K562 (cell line): ENCODE data around the gene KIFC3. TPM values are rescaled to one million over a fixed set of nuclear protein-coding genes. Genes with fewer than 3 reads are reported as not detected.

Experiments used
- ATAC-seq: fragments of 200-7000 bp; cut with Tn5 transposase; 3 replicates; pipeline ENCODE4 v1.9.1; 2020; ENCODE audit warnings: moderate library complexity
- BruUV-seq: library from RNA; stranded (reverse); fragments of 400-500 nt; replicated peaks from 2 replicates; lab custom pipeline; 2021; lab: Mats Ljungman, UMichigan
- CTCF ChIA-PET: fragments of 300-600 bp; formaldehyde crosslinking; extraction: SDS; loops from one replicate; lab custom pipeline; 2021; ENCODE audit warnings: low intra/inter-chr PET ratio; lab: Yijun Ruan, JAX
- POLR2A ChIA-PET: fragments of 300-600, 350-650 bp; sonication (Branson Sonifier 250); formaldehyde crosslinking; extraction: SDS; loops from one replicate; lab custom pipeline; 2021; ENCODE audit warnings: antibody characterized with exemption, inconsistent platforms; lab: Yijun Ruan, JAX
- DNase-seq, 4 experiments: peaks; one replicate each; pipeline versions ENCODE4 v3.0.0 to v3.0.0-alpha.2; 2011 to 2018; ENCODE audit warnings: low spot score in 3 of 4, mixed read lengths in 3 of 4; ENCODE audit errors: extremely low read depth in 1 of 4
- FAIRE-seq: peaks from 2 replicates; lab custom pipeline; 2011; peaks lifted over from hg19 to GRCh38; lab: Jason Lieb, UNC
- H2AFZ ChIP-seq: 2 replicates; pipeline ENCODE4 v1.6.0; 2011; ENCODE audit warnings: low read depth, low read length, control low read depth, inconsistent platforms
- H3K27ac ChIP-seq: fragments of 200-600 bp; 3 replicates; pipeline ENCODE4 v1.8.0; 2011; ENCODE audit warnings: low read depth, mild to moderate bottlenecking, control low read depth, inconsistent platforms, low read length, moderate library complexity, mixed read lengths; ENCODE audit errors: extremely low read depth
- H3K27me3 ChIP-seq, 2 experiments: fragments of 300-600 bp in 1 of 2; 2 replicates in 1 of 2; 3 replicates in 1 of 2; pipeline versions ENCODE4 v1.6.0 to v1.8.0; 2011; ENCODE audit warnings: inconsistent platforms in 2 of 2, low read length in 2 of 2, mild to moderate bottlenecking in 1 of 2, mixed read lengths in 1 of 2, moderate library complexity in 1 of 2; ENCODE audit not compliant: control insufficient read depth in 2 of 2, insufficient read depth in 2 of 2
- H3K36me3 ChIP-seq: fragments of 300-600 bp; 3 replicates; pipeline ENCODE4 v1.8.0; 2011; ENCODE audit warnings: mild to moderate bottlenecking, low read length, inconsistent platforms; ENCODE audit not compliant: control insufficient read depth, insufficient read depth
- H3K4me1 ChIP-seq, 2 experiments: fragments of 200-600 bp in 1 of 2; replicated peaks in 1 of 2; 2 replicates in 1 of 2; 3 replicates in 1 of 2; pipeline versions ENCODE4 v1.5.1 to v1.8.0; 2011; ENCODE audit warnings: inconsistent platforms in 2 of 2, low read length in 2 of 2, mild to moderate bottlenecking in 1 of 2, mixed read lengths in 1 of 2, moderate library complexity in 1 of 2; ENCODE audit not compliant: control insufficient read depth in 2 of 2, insufficient read depth in 2 of 2
- H3K4me2 ChIP-seq: 2 replicates; pipeline ENCODE4 v1.6.1; 2011; ENCODE audit warnings: low read length, control low read depth, inconsistent platforms, mixed read lengths; ENCODE audit not compliant: insufficient read depth
- H3K4me3 ChIP-seq: fragments of 200-600 bp; sonication (generic), shearing (Covaris generic); 2 replicates; pipeline ENCODE4 v1.5.1; 2016; ENCODE audit warnings: control low read depth, inconsistent platforms
- H3K79me2 ChIP-seq: fragments of 200-600 bp; 3 replicates; pipeline ENCODE4 v1.8.0; 2011; ENCODE audit warnings: low read length, inconsistent platforms; ENCODE audit not compliant: control insufficient read depth, insufficient read depth
- H3K9ac ChIP-seq, 2 experiments: 2 replicates each; pipeline versions ENCODE4 v1.6.0 to v1.6.1; 2011; ENCODE audit warnings: low read depth in 2 of 2, low read length in 2 of 2, control low read depth in 1 of 2, inconsistent platforms in 1 of 2, mild to moderate bottlenecking in 1 of 2, mixed read lengths in 1 of 2; ENCODE audit not compliant: insufficient read depth in 1 of 2
- H3K9me1 ChIP-seq: one replicate; pipeline ENCODE4 v1.6.0; 2011; ENCODE audit warnings: inconsistent platforms, mild to moderate bottlenecking, low read length, moderate library complexity; ENCODE audit not compliant: control insufficient read depth, insufficient read depth
- H3K9me3 ChIP-seq: replicated peaks from 2 replicates; pipeline ENCODE4 v1.5.1; 2011; ENCODE audit warnings: low read depth, low read length, inconsistent platforms; ENCODE audit not compliant: control insufficient read depth, insufficient read depth
- H4K20me1 ChIP-seq: replicated peaks from 2 replicates; pipeline ENCODE4 v1.6.1; 2011; ENCODE audit warnings: low read length, inconsistent platforms, mixed read lengths; ENCODE audit not compliant: control insufficient read depth, insufficient read depth
- COPS2 ChIP-seq: fragments of 450-650 bp; conservative IDR thresholded peaks from 2 replicates; pipeline ENCODE4 v1.6.1; 2016; ENCODE audit warnings: mild to moderate bottlenecking, moderate library complexity
- CREB5 ChIP-seq: fragments of 250-450 bp; sonication (Bioruptor Pico); IDR thresholded peaks from 2 replicates; pipeline ENCODE4 v1.5.0; 2020; ENCODE audit warnings: mild to moderate bottlenecking
- ELF2 ChIP-seq: fragments of 250-450 bp; sonication (Bioruptor Pico); IDR thresholded peaks from 2 replicates; pipeline ENCODE4 v1.5.0; 2021; ENCODE audit warnings: mild to moderate bottlenecking
- ERF ChIP-seq: fragments of 450-650 bp; formaldehyde crosslinking; IDR thresholded peaks from 2 replicates; pipeline ENCODE4 v1.4.0; 2020; ENCODE audit warnings: mild to moderate bottlenecking, mixed read lengths
- ESRRA ChIP-seq: fragments of 450-650 bp; IDR thresholded peaks from 2 replicates; pipeline ENCODE4 v1.6.1; 2014; ENCODE audit warnings: low read depth, mild to moderate bottlenecking, moderate library complexity, borderline replicate concordance
- MAFF ChIP-seq: IDR thresholded peaks from 2 replicates; pipeline ENCODE4 v1.6.1; 2012; ENCODE audit warnings: low read length, improper control_type of control experiment
- NCOA2 ChIP-seq, 2 experiments: fragments of 450-650 bp; IDR thresholded peaks; 2 replicates each; pipeline ENCODE4 v1.6.1; 2018; ENCODE audit warnings: mild to moderate bottlenecking in 2 of 2, moderate library complexity in 1 of 2; ENCODE audit not compliant: partially characterized antibody in 2 of 2
- PHB ChIP-seq: fragments of 250-450 bp; sonication (Bioruptor Pico); IDR thresholded peaks from 2 replicates; pipeline ENCODE4 v1.5.0; 2021
- PHF21A ChIP-seq: fragments of 450-650 bp; IDR thresholded peaks from 2 replicates; pipeline ENCODE4 v1.6.1; 2017; ENCODE audit warnings: low read depth, borderline replicate concordance
- SP1 ChIP-seq: sonication (generic); formaldehyde crosslinking; IDR thresholded peaks from 2 replicates; pipeline ENCODE4 v1.8.1; 2022; ENCODE audit warnings: mild to moderate bottlenecking, missing genetic modification reagents
- THRAP3 ChIP-seq: fragments of 450-650 bp; IDR thresholded peaks from 2 replicates; pipeline ENCODE4 v1.6.1; 2016; ENCODE audit warnings: mild to moderate bottlenecking, inconsistent platforms, borderline replicate concordance
- ZNF140 ChIP-seq: fragments of 250-450 bp; sonication (Bioruptor Pico); IDR thresholded peaks from 2 replicates; pipeline ENCODE4 v1.8.0; 2021; ENCODE audit warnings: moderate library complexity, mild to moderate bottlenecking, inconsistent platforms
- ZNF184 ChIP-seq: sonication (generic); formaldehyde crosslinking; IDR thresholded peaks from 2 replicates; pipeline ENCODE4 v1.5.0; 2020; ENCODE audit warnings: missing genetic modification reagents
- ZNF431 ChIP-seq: sonication (generic); formaldehyde crosslinking; IDR thresholded peaks from 2 replicates; pipeline ENCODE4 v1.8.0; 2022; ENCODE audit warnings: mild to moderate bottlenecking, missing genetic modification reagents
- ZNF512 ChIP-seq: IDR thresholded peaks from 2 replicates; pipeline ENCODE4 v1.6.1; 2016; ENCODE audit warnings: missing genetic modification characterization, missing compliant biosample characterization
- WGBS: fragments of 100-300 bp; shearing (Covaris generic); methylation state at CpG from one replicate; pipeline ENCODE4 v1.1.6; 2016; ENCODE audit warnings: low coverage, mixed read lengths; ENCODE audit not compliant: insufficient coverage; ENCODE audit errors: missing lambda C conversion rate; 5-methylcytosine and 5-hydroxymethylcytosine counted together
- in situ Hi-C: fragments of 300-500 bp; cut with MboI; formaldehyde crosslinking; loops from 4 replicates; pipeline ENCODE4 v1.15.0; 2018; ENCODE audit warnings: inconsistent platforms, mixed read lengths
- intact Hi-C: fragments of 100-400 bp; cut with micrococcal nuclease; formaldehyde crosslinking; loops from 2 replicates; pipeline ENCODE4 v1.14.2; 2022
- polyA plus RNA-seq, 8 experiments: library from polyadenylated mRNA; depleted of rRNA in 4 of 8; stranded (reverse) in 5 of 8; unstranded in 3 of 8; fragments of >200 nt; fragmentation: Nextera tagmentation in 2 of 8; fragmentation: Illumina TruSeq in 1 of 8; extraction: Ambion mirVana in 2 of 8; extraction: Trizol in 1 of 8; gene quantifications; 2 replicates each; pipeline versions ENCODE4 v1.2.1 to v1.2.3, GENCODE V29; 2011 to 2014; ENCODE audit warnings: inconsistent platforms in 1 of 8, missing spikeins in 1 of 8
- total RNA-seq, 7 experiments: library from RNA; depleted of rRNA in 6 of 7; stranded (reverse); fragments of >200 nt in 6 of 7; fragmentation: Illumina TruSeq in 2 of 7; extraction: Trizol in 2 of 7; gene quantifications; 2 replicates each; pipeline versions ENCODE4 v1.2.1 to v1.2.3, GENCODE V29; 2011 to 2021; ENCODE audit warnings: low replicate concordance in 1 of 7

The KIFC3 gene
- total and polyA plus RNA-seq, 9 of the 15 experiments (the other 6 are each of a cell fraction or from before 2014, with no cell fraction given): 0.23 to 105 (median 26.2) TPM

- in situ Hi-C loops (no loop called here), intact Hi-C loops (no loop called here)
- FAIRE-seq (no peak), ATAC-seq (no peak), DNase-seq (no peak)
- Histone ChIP-seq H3K36me3 (no peaks in the 10 kb centered on the region), H3K9me3 (no peaks in the 10 kb centered on the region), H4K20me1 (no peaks in the 10 kb centered on the region), H3K4me1 (peaks cover 4 to 5% of the 10 kb centered on the region in 2 experiments; a peak in 2 of 5 replicates), H3K4me2 (no peak overlapping the region), H3K9ac (no peak overlapping the region), H3K27ac (no peak overlapping the region), H3K79me2 (no peaks in the 10 kb centered on the region), H3K4me3 (no peak overlapping the region), H3K9me1 (no peaks in the 10 kb centered on the region), H3K27me3 (peaks cover 0 to 17% of the 10 kb centered on the region in 2 experiments; a peak in 2 of 5 replicates), H2AFZ (no peak overlapping the region)
- BruUV-seq: no TSS peak
- 2% methylated on average over 4 of the region's 4 CpGs for WGBS
- POLR2A ChIA-PET: interaction anchor here (1.2 kb wide), 1 partner anchor 11 kb away, joined by 3 read pairs; no protein-coding TSS in a partner anchor
- CTCF ChIA-PET: no interaction called here
- TF ChIP-seq NCOA2 (IDR thresholded peaks at IDR 0.05; ENCODE audit: partially characterized antibody in 2 of 2) (no peak), CREB5 (CRISPR knock-in tag) (no peak), THRAP3 (no peak), PHF21A (no peak), ZNF431 (CRISPR knock-in tag) (no peak), ZNF184 (CRISPR knock-in tag) (no peak), ZNF140 (CRISPR knock-in tag) (no peak), ZNF512 (tag) (no peak), ERF (CRISPR knock-in tag) (no peak), PHB (CRISPR knock-in tag) (no peak), SP1 (CRISPR knock-in tag) (no peak), ELF2 (CRISPR knock-in tag) (no peak), COPS2 (no peak), ESRRA (no peak), MAFF (no peak)
Observed at GRCh38 chr16:57826052-57826451, 23.8 kb upstream of the KIFC3 start.
